GM21447 (cell line): ENCODE data around the gene ABCA12.
"Not testable (repeated sequence)": the region's sequence is repeated elsewhere in the genome, so short reads cannot be mapped to it uniquely, and the experiment has no call there.

Source experiments
- ATAC-seq: cut with Tn5 transposase; IDR thresholded peaks from one replicate; pipeline ENCODE4 v1.9.1; 2021; ENCODE audit not compliant: unreplicated experiment

The ABCA12 gene, protein sequence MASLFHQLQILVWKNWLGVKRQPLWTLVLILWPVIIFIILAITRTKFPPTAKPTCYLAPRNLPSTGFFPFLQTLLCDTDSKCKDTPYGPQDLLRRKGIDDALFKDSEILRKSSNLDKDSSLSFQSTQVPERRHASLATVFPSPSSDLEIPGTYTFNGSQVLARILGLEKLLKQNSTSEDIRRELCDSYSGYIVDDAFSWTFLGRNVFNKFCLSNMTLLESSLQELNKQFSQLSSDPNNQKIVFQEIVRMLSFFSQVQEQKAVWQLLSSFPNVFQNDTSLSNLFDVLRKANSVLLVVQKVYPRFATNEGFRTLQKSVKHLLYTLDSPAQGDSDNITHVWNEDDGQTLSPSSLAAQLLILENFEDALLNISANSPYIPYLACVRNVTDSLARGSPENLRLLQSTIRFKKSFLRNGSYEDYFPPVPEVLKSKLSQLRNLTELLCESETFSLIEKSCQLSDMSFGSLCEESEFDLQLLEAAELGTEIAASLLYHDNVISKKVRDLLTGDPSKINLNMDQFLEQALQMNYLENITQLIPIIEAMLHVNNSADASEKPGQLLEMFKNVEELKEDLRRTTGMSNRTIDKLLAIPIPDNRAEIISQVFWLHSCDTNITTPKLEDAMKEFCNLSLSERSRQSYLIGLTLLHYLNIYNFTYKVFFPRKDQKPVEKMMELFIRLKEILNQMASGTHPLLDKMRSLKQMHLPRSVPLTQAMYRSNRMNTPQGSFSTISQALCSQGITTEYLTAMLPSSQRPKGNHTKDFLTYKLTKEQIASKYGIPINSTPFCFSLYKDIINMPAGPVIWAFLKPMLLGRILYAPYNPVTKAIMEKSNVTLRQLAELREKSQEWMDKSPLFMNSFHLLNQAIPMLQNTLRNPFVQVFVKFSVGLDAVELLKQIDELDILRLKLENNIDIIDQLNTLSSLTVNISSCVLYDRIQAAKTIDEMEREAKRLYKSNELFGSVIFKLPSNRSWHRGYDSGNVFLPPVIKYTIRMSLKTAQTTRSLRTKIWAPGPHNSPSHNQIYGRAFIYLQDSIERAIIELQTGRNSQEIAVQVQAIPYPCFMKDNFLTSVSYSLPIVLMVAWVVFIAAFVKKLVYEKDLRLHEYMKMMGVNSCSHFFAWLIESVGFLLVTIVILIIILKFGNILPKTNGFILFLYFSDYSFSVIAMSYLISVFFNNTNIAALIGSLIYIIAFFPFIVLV (N-terminal part only)

DNA sequence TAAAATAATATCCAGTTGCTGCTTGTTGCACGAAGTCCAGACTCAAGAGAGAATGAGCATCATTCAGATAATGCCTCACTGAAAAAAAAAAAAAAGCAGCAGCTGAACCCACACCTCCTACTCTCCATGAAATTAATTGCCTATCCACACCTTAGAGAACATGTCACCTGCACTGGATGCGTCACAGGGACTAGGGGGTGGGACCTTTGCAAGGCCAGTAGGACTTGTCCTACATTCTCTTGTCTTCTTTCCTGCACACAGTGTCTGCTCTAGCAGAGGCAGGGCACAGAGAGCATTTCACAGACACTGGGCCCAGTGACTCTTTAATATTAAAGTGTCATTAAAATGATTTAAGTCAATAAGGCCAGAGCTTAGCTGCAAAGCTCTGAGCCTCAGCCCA, at the start of gene ABCA12:
TSS of gene ABCA12 (minus strand) at position 148 of the 400 bp plus-strand sequence. CDS start 418 bp downstream, outside the sequence.
- ATAC-seq = no peak

DNA sequence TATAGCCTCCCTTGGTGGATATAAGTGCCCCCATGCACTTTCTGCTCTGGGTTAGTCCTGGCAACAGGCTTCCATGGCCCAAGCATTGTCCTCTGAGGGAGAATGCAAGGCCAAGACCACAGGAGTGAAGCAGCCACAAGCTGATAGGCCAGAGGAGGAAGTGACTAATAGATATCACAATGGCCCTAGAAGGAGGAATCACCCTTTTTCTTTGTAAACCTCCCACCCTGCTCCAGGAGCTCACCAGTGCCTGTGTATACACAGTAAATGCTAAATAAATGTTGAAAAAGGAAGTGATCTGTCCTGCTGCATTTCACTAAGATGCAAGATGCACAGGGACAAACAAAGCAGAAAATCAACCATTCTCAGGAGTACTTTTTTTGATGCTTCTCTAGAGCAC, 49.7 kb upstream of the ABCA12 start:
- no peak for ATAC-seq

DNA sequence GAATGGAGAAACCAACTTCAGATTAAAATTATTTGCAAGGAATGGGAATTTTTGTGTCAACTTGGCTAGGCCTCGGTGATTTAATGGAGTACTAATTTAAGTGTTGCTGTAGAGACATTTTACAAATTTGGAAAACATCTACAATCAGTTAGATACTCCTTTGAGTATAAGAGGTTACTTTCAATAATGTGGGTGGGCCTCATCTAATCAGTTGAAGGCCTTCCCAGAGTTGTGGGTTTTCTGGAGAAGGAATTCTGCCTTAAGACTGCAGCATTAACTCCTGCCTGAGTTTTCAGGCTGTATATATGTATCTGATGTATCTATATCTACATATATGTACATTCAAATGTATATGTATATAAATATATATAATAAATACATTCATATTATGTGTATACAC, 47.6 kb upstream of the ABCA12 start:
- no peak for ATAC-seq

DNA sequence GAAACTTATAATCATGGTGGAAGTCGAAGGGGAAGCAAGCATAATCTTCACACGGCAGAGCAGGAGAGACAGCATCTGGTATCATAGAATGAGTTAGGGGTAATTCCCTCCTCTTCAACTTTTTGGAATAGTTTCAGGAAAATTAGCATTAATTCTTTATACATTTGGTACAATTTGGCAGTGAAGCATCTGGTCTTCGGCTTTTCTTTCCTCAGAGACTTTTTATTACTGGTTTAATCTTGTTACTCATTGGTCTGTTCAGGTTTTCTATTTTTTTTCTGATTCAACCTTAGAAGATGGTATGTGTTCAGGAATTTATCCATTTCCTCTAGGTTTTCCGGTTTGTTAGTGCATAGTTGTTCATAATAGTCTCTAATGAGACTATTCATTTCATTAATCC, 39.7 kb upstream of the ABCA12 start:
- no peak for ATAC-seq

DNA sequence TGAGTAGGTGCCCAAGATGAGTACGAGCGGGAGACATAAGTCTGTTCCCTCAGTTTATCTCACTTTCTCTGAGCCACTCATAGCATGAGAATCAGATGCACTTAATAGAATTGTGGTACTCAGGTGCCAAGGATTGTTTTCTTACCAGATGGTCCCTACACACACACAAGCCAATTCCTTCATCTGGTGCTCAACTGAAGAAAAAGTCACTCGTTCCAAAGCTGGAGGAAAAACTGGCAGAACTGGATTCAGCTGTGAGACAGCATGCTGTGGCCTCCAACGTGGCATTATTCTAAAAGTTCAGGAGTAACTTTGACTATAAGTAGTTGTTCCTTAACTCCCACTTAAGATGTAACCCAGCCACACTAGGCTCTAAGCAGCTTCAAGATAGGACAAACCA, 33.4 kb upstream of the ABCA12 start:
- no peak for ATAC-seq

DNA sequence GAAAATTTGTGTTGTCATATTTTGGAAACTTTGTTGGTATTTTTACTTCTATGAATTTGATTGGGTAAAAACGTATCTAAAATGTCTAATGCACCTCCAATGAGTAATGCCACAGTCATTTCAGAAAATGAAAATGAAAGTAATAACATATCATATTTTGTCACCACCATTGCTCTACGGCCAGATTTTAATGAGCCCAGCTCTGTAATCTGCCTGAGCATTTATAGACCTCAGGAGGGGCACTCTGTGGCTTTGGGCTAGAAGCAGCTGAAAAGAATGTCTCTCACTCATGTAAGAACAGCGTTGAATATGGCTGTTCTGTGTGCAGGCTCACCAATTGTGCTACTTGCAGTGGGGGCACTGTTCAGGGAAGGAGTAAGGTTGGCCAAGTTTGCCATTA, 32.7 kb upstream of the ABCA12 start:
- ATAC-seq = no peak

DNA sequence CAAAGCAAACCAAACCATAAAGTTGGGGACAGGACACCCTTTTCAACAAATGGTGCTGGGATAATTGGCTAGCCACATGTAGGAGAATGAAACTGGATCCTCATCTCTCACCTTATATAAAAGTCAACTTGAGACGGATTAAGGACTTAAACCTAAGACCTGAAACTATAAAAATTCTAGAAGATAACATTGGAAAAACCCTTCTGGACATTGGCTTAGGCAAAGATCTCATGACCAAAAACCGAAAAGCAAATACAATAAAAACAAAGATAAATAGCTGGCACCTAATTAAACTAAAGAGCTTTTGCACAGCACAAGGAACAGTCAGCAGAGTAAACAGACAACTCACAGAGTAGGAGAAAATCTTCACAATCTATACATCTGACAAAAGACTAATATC, 28.1 kb upstream of the ABCA12 start:
- ATAC-seq = not testable (repeated sequence)

DNA sequence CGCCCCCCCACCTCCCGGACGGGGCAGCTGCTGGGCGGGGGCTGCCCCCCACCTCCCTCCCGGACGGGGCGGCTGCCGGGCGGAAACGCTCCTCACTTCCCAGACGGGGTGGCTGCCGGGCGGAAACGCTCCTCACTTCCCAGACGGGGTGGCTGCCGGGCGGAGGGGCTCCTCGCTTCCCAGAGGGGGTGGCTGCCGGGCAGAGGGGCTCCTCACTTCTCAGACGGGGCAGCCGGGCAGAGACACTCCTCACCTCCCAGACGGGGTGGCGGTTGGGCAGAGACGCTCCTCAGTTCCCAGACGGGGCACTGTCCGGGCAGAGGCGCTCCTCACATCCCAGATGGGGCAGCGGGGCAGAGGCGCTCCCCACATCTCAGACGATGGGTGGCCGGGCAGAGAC, 24.9 kb upstream of the ABCA12 start:
- ATAC-seq = not testable (repeated sequence)

DNA sequence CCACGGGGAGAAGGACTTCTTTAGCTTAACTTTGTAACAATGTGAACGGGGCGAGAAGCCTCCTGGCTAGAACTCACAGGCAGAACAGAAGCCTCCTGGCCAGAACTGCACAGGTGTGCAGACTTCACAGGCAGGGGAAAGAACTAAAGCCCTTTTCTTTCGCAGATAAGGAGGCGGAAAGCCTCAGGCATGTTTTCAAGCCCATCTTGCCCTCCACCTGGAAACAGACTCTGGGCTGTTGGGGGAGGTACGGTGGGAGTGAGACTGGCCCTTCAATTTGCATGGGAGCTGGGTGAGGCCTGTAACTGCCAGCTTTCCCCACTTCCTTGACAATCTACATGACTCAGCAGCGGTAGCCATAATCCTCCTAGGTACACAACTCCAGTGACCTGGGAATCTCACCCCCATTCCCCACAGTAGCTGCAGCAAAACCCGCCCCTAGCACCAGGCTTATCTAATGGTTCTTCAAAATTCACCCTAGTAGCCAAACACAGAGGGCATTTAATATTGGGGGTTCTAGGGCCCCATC, 22.9 kb upstream of the ABCA12 start:
- ATAC-seq = no peak

DNA sequence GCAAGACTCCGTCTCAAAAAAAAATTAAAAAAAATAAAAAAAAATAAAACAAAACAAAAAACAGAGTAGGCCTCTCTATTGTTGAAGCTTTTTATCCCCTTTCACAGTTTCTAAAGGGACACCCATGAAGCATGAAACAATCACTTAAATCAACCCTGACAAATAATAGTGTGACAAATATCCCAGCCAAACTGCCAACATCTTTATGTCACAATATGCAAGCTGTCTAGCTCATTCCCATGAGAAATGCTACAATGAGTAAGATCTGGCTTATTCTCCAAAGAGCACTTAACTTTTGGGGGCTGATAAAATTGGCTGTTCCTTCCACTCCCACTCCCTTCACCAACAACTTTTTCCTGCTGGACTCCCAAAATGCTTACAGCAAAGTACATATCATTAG, 21.7 kb upstream of the ABCA12 start:
- no peak for ATAC-seq

DNA sequence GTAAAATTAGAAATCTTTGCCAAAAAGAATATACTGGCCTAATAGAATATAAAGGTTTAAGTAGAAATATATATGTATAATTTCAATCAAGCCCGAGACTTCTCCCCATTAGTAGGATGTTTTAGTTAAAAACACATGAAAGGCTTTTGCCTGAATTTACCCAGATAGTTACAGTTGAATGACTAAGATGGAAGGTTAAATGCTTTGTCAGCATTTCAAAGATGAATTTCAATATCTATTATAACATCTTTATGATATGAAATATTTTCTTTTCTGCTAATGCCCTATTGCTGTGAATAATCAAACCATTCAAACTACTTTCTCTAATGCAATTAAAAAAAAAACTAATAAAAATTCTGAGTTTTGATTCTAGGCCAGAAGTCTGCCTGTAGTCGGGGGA, 18.0 kb upstream of the ABCA12 start:
- no peak for ATAC-seq

DNA sequence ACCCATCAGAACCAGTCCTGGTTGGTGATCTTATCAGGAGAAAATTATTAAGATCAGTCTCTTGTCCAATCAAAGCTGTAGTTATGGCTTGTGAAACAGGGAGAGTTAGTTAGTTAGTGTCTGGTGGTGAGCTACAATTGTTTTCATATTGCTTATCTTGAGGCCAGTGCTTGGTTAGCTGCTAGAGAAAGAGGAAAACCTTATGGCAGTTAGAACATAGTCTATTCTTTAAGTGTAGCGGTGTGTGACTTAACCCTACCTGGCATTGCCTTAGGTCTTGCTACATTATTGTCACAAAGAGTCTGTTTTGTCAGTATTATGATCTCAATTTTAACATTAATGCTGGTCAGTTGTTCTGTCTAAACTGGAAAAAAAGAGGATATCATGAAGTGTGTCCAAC, 11.5 kb upstream of the ABCA12 start:
- ATAC-seq = no peak

DNA sequence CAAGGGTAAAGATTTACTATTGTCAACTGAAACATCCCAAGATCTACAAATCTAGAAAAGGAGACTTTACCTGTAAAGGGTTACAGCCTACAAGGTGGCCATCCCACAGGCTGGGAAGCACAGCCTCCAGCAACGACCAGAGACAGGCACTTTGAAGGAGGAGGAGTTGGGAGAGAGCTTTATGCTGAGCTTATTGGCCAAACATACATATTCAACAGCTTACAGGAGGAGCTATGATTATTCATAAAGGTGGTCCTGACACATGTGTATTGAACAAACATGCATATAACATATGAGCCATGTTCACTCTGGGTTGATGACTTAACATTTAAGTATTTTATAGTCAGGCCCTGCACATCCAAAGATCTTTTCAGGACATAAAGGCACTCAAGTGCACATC, 11.1 kb upstream of the ABCA12 start:
- ATAC-seq = no peak

DNA sequence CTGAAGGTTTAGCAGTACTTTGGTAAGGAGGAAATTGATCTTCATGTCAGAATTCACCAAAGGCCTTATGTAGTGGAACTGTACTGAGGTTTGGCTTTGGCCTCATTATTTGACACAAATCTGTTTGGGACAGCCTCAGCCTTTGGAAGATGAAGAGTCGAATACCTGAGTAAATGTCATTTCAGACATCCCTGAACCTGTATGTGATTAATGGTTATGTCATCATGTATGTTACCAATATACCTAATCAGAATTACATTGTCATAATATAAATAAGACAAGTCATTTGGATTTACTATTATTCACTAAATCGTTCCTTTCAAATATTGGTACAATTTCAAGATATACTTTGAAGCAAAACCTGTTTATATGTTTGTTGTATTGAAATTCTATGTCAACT, 10.6 kb upstream of the ABCA12 start:
- ATAC-seq = no peak

DNA sequence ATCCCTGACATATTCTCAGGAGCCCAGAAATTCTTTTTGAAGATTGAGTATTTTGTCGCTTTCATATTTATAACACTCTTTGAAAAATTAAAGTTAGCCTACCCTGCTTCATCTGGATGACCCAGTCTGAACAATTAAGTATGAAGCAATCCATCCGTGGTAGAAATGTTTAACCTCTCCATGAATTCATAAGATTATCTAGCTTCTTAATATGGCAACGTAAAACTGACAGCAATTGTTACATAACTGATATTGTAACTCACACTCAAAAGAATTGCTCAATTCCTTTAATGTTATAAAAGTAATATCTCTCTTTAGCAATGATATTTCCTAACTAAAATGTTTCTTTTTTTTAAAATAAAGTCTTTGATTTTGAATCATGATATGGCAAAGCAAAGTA, 7.2 kb upstream of the ABCA12 start:
- no peak for ATAC-seq

DNA sequence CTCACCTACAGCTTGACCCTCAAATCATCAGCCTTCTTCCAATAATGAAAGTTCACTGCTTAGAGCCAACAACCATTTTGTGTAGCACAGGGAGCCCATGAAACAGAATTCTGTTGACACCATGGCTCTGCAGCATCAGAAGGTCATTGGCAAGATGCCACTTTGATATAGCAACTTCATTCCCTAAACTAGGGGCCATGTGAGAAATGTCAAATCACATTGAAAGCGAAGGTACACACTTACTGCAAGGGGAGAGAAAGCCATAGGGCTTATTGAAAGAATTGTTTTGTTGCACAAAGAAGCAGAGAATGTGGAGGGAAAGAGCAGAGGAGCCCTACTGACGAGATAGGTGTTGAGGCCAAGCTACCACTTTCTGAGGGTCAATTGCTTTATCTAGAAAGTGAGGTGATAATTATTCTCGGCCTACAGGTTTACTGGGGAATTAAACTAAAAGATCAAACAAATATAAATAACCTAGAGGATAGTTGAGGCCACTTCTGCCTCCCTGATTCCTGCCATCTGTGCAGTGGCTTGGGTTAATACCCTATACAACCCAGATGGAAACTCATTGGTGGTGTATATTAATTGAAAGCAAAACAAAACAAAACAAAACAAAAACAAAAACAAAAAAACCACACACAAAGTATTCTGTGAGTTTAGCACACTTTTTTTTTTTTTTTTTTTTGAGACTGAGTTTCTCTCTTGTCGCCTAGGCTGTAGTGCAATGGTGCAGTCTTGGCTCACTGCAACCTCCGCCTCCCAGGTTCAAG, 5.9 kb upstream of the ABCA12 start:
- ATAC-seq = no peak

DNA sequence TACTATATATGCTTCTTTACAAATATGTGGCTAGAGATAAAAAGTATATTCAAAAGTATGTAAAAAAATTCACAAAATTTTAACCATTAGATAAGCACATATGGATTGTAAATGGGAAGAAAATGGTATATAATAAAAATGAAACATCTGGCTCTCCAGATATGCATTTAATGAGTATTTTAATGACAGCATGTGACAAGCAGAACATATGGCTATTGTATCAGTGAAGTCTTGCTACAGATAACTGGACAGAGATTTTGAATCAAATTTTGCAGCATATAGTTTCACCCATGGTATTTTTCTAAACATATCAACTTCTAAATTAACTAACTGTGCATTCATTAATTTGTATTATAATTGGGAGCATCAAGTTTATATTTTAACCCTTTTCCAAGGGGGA, 5.0 kb upstream of the ABCA12 start:
- ATAC-seq = no peak

DNA sequence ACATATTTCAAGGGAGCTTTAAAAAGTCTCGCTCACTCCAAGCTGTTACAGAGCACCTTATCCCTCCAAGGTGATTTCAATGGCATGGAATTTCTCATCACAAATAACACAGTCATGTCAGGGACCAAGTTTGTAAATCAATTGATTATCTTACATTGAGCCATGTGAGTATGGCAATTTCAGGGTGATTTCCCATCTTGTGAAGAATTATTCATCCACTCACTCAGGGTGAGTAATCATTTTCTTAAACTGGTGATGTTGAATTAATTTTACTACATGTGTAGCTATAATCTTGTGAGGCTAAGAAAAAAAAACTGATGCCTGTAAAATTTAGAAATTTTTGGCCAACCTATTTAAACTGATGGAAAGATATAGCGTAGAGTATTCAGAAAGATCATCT, 3.3 kb upstream of the ABCA12 start:
- no peak for ATAC-seq

DNA sequence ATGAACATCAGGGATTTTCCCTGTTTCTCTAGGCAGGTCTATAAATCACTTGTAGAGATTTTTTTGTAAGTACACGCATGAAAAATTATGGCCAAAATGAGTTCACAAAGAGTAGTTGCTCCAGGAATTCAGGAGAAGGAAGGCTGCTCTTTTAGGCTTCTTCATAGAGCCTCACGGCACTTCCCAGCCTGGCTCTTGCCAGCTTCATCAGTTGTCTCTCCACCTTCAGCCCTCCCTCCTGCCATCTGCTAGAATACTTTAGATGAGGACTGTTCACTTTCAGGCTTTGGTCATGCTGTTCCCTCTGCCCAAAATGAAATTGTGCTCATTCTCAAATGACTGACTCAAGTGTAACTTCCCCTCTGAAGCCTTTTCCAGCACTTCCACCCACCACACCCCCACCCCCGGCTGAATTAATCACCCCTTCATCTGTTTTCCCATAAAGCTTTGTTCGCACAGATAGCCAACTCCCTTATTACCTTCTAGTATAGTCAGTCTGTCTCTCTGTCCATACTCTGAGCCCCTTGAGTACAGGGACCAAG, 1.8 kb upstream of the ABCA12 start:
- ATAC-seq = no peak

DNA sequence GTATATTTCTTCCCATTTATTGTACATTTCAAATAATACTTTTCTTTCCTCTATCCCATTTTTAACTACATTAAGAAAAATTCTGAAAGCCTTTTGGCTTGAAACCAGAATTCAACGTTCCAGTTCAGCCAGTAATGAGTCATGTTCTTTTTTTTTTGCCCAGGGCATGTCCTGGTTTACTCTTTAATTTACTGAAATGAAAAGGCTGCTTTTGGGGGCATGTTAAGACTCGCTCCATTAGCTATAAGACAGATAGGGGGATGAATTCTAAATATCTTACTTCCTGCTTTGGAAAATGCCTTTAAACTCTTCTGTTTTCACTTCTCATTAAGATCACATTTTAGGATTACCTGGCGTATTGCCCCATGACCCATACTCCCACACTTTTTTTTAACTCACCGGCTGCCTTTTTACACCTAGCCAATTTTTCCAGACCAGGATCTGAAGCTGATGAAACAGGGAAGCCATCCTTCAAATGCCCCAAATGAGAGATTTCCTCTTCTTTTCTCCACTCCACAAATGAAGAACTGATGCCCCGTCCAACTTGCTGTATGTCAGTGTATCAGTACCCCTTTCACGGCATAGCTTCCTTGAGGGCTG, 585 bp downstream of the ABCA12 start:
- ATAC-seq = no peak
